Prostate gland (tissue), 2 donors: ENCODE data around the gene FASN.

Experiments used
- CTCF ChIP-seq, 4 experiments: fragments of 200-600 bp in 2 of 4; fragments of 450-650 bp in 2 of 4; sonication (generic) in 2 of 4; IDR thresholded peaks; 1 replicate in 3 of 4; 2 replicates in 1 of 4; pipeline ENCODE4 v1.5.1; 2016 to 2019; ENCODE audit warnings: antibody characterized with exemption in 4 of 4, mild to moderate bottlenecking in 2 of 4, moderate library complexity in 2 of 4
- POLR2A ChIP-seq: fragments of 450-650 bp; IDR thresholded peaks from one replicate; pipeline ENCODE4 v1.6.1; 2016; ENCODE audit warnings: antibody characterized with exemption, mild to moderate bottlenecking
- POLR2AphosphoS5 ChIP-seq: sonication (generic); formaldehyde crosslinking; IDR thresholded peaks from one replicate; pipeline ENCODE4 v1.6.1; 2017; ENCODE audit warnings: antibody characterized with exemption

GRCh38 chr17:82059272-82060000, 38.6 kb downstream of the FASN start:
- TF ChIP-seq CTCF (IDR thresholded peaks at IDR 0.05) (no peak), POLR2A (no peak), POLR2AphosphoS5 (no peak)
